Tibial artery (tissue), 4 donors: ENCODE results near the gene GET3.
A peak's percentile ranks its signal among the peaks of the same experiment; 100 is the strongest.
"Not testable (repeated sequence)": the region's sequence is repeated elsewhere in the genome, so short reads cannot be mapped to it uniquely, and the experiment has no call there.

Experiments used
- DNase-seq, 2 donors: peaks; one replicate each; pipeline ENCODE4 v3.0.0-alpha.2; 2019
- H3K27ac ChIP-seq, 2 donors: fragments of 200-600 bp; sonication (generic) in 1 of 2; 1 replicate in 1 of 2; 2 replicates in 1 of 2; pipeline ENCODE4 v1.5.1; 2018 to 2019; ENCODE audit warnings: mild to moderate bottlenecking in 1 of 2
- H3K27me3 ChIP-seq, 2 donors: fragments of 200-600 bp; sonication (generic) in 1 of 2; one replicate each; pipeline versions ENCODE4 v1.5.1 to v1.6.0; 2016 to 2019
- H3K36me3 ChIP-seq, 3 donors: fragments of 200-600 bp; sonication (generic) in 2 of 3; one replicate each; pipeline ENCODE4 v1.5.1; 2016 to 2019; ENCODE audit warnings: mild to moderate bottlenecking in 2 of 3
- H3K4me1 ChIP-seq, 4 donors: fragments of 200-600 bp; sonication (generic) in 2 of 4; 1 replicate in 3 of 4; 2 replicates in 1 of 4; pipeline ENCODE4 v1.5.1; 2016 to 2019
- H3K4me3 ChIP-seq, 2 donors: fragments of 200-600 bp; sonication (generic) in 1 of 2; 1 replicate in 1 of 2; 2 replicates in 1 of 2; pipeline ENCODE4 v1.5.1; 2018 to 2019; ENCODE audit warnings: mild to moderate bottlenecking in 2 of 2
- H3K9me3 ChIP-seq, 3 donors: fragments of 200-600 bp; sonication (generic) in 1 of 3; one replicate each; pipeline ENCODE4 v1.5.1; 2016 to 2019
- CTCF ChIP-seq, 2 experiments: fragments of 200-600 bp in 1 of 2; fragments of 450-650 bp in 1 of 2; IDR thresholded peaks; one replicate each; pipeline ENCODE4 v1.5.1; 2017 to 2019; ENCODE audit warnings: antibody characterized with exemption in 2 of 2, mild to moderate bottlenecking in 1 of 2, moderate library complexity in 1 of 2
- intact Hi-C: fragments of 100-400 bp; cut with DNase I; formaldehyde crosslinking; loops from one replicate; pipeline ENCODE4 v1.15.0; 2023; ENCODE audit warnings: low total_unique reads

GET3 gene

GRCh38 chr19:12695096-12695495, 42.2 kb upstream of the GET3 start:
- Histone ChIP-seq H3K36me3 (peaks cover 0 to 5% (median 5%) of the 10 kb centered on the region in 3 donors), H3K9me3 (no peaks in the 10 kb centered on the region), H3K27me3 (no peaks in the 10 kb centered on the region), H3K4me1 (peaks cover 3 to 21% (median 14%) of the 10 kb centered on the region in 4 donors), H3K27ac (no peak overlapping the region), H3K4me3 (no peak overlapping the region)
- intact Hi-C loops, result no loop called here
- DNase-seq, result no peak
- TF ChIP-seq CTCF (IDR thresholded peaks at IDR 0.05), result no peak

GRCh38 chr19:12695514-12695913, 41.8 kb upstream of the GET3 start:
- no peak for DNase-seq
- peak overlapping the region in 1 of 2 donors; percentile 79 for H3K27ac ChIP-seq
- H3K4me1 ChIP-seq, result peaks cover 3 to 21% (median 14%) of the 10 kb centered on the region in 4 donors
- H3K36me3 ChIP-seq, result peaks cover 0 to 9% (median 9%) of the 10 kb centered on the region in 3 donors
- intact Hi-C loops, result no loop called here
- H3K9me3 ChIP-seq, result no peaks in the 10 kb centered on the region
- no peak for TF ChIP-seq CTCF (IDR thresholded peaks at IDR 0.05)
- H3K27me3 ChIP-seq, result no peaks in the 10 kb centered on the region
- peak overlapping the region; percentile 66 to 93 for H3K4me3 ChIP-seq

DNA sequence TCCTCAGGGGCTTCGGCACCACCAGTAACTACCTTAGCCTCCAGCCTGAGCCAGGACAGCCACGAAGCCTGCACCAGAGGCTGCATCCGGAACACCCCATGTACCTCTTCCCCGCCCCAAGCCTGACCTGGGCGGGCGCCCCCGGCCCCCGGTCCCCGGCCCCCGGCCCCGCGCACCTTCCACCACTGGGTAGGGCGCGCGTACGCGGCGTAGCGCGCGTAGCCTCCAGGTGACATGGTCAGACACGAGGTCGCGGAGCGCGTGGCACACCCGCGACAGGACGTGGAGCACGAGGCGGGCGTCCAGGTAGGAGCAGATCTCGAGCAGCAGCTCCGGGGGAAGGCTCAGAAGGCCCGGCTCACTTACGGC, 41.3 kb upstream of the GET3 start:
- no peaks in the 10 kb centered on the region for H3K9me3 ChIP-seq
- H3K36me3 ChIP-seq, result peaks cover 4 to 14% (median 14%) of the 10 kb centered on the region in 3 donors
- intact Hi-C loops, result no loop called here
- DNase-seq, result no peak
- H3K4me3 ChIP-seq, result peak overlapping the region; percentile 66 to 93
- H3K27ac ChIP-seq, result peak overlapping the region; percentile 79 to 83
- no peak for TF ChIP-seq CTCF (IDR thresholded peaks at IDR 0.05)
- H3K27me3 ChIP-seq, result no peaks in the 10 kb centered on the region
- H3K4me1 ChIP-seq, result peaks cover 3 to 21% (median 14%) of the 10 kb centered on the region in 4 donors

DNA sequence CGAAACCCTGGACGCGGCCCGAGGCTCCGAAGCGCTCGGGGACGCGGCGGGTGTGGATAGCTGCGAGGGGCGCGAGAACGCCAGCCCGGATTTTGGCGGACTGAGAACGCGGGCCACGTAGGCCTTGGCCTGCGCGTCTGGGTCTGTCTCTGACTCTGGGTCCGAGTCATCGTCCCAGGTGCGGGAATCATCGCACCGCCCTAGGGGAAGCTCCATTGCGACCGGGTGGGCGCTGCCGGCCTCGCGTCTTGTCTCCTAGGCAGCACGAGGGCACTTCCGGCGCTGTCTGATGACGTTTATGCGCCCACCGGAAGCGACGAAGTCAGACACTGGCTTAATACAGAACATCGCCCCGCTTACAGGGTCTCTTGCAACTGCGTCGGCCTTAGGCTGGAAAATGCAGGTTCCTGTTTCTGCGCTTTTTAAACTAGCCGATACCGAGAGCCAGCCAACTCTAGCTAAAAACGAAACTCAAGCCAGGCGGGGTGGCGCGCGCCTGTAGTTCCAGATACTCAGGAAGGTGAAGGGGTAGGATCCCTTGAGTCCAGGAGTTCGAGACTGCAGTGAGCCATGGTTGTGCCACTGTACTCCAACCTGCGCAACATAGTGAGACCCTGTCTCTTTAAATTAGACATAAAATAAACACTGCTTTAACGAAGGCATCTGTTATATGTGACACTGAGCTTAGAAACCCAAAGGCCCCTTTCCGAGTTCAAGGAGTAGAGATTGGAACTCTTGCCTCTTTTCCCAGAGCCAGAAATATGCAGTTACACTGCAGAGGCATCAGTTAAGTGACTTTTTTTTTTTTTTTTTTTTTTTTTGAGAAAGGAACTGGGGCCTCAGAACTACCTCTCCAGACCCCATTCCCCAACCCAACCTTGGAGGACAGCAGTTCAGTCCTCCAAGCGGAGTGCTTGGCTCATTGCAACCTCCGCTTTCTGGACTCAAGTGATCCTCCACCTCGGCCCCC, 40.6 kb upstream of the GET3 start, which contains the start of gene FBXW9:
Gene FBXW9, minus strand, starts transcription at position 266 of the 970 bp plus-strand sequence. Its CDS starts 50 bp downstream, at position 216.
- Histone ChIP-seq H3K27ac (peak within 1 kb of the TSS; percentile 79 to 83), H3K9me3 (no peaks in the 10 kb centered on the region), H3K4me3 (peak within 1 kb of the TSS; percentile 66 to 93), H3K27me3 (no peaks in the 10 kb centered on the region), H3K4me1 (peaks cover 3 to 21% (median 14%) of the 10 kb centered on the region in 4 donors), H3K36me3 (peaks cover 11 to 21% (median 20%) of the 10 kb centered on the region in 3 donors)
- intact Hi-C loops, result no loop called here
- DNase-seq, result peak; percentile 96 to 97
- no peak for TF ChIP-seq CTCF (IDR thresholded peaks at IDR 0.05)

- H3K36me3 ChIP-seq, result peaks cover 19 to 28% (median 28%) of the 10 kb centered on the region in 3 donors
- H3K27me3 ChIP-seq, H3K9me3 ChIP-seq, intact Hi-C loops, DNase-seq: not testable (repeated sequence)
- peaks cover 3 to 21% (median 14%) of the 10 kb centered on the region in 4 donors for H3K4me1 ChIP-seq
- peak overlapping the region in 1 of 2 donors; percentile 83 for H3K27ac ChIP-seq
- H3K4me3 ChIP-seq, result peak overlapping the region in 1 of 2 donors; percentile 66
These were observed 39.9 kb upstream of the GET3 start for GRCh38 chr19:12697425-12697824.

DNA sequence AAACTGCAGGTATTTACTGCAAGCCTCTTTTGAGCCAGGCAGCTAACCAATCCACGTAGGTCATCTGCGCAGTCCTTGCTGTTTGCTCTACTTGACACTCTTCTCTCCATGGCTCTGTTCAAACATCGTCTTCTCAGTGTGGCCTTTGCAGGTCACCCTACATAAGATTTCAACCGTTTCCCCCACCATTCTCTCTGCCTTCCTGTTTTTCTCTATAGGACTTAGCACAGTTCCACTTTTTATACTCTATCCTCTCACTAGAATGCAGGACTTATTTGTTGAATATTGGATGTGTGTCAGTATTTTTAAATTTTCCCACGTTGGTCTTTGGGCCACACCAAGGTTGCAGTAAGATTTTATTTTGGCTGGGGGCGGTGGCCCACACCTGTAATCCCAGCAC, 39.2 kb upstream of the GET3 start:
- H3K9me3 ChIP-seq, result no peaks in the 10 kb centered on the region
- H3K4me3 ChIP-seq, result no peak overlapping the region
- peaks cover 3 to 21% (median 14%) of the 10 kb centered on the region in 4 donors for H3K4me1 ChIP-seq
- H3K27ac ChIP-seq, result no peak overlapping the region
- intact Hi-C loops, result no loop called here
- no peaks in the 10 kb centered on the region for H3K27me3 ChIP-seq
- TF ChIP-seq CTCF (IDR thresholded peaks at IDR 0.05), result no peak
- H3K36me3 ChIP-seq, result peaks cover 26 to 36% (median 35%) of the 10 kb centered on the region in 3 donors
- no peak for DNase-seq
